ENCODE data around the gene SIDT1. TPM values are rescaled to one million over a fixed set of nuclear protein-coding genes. Genes with fewer than 3 reads are reported as not detected.

SIDT1 gene
- total RNA-seq, 1 donor from 2014 or later = not detected

DNA sequence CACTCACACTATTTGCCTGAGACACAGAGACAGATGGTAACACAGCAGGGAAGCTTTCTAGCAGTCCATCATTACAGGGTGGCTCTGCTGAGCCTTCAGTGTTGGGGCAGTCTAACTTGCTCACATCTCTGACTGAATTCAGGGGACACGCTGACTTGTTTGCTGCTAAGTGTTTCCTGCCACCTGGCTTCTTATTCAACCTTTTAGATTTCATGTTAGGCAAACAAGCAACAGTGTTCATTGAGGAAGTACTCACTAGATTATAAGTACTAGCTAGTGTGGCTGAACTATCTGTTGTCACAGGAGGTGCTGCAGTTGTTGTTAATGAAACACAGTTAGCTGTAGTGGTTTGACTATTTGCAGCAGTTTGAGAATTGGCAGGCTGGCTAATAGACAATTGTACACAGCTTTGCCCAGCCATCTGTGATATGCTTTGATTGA lies 126.8 kb downstream of the SIDT1 start:
- H3K36me3 Mint-ChIP-seq (ENCODE audit: low read depth) = peaks cover 40% of the 10 kb centered on the region
- no peaks in the 10 kb centered on the region for H3K27me3 Mint-ChIP-seq (ENCODE audit: low read depth)
- no peak for DNase-seq (ENCODE audit: low spot score)
- TF ChIP-seq, protein P1, sequence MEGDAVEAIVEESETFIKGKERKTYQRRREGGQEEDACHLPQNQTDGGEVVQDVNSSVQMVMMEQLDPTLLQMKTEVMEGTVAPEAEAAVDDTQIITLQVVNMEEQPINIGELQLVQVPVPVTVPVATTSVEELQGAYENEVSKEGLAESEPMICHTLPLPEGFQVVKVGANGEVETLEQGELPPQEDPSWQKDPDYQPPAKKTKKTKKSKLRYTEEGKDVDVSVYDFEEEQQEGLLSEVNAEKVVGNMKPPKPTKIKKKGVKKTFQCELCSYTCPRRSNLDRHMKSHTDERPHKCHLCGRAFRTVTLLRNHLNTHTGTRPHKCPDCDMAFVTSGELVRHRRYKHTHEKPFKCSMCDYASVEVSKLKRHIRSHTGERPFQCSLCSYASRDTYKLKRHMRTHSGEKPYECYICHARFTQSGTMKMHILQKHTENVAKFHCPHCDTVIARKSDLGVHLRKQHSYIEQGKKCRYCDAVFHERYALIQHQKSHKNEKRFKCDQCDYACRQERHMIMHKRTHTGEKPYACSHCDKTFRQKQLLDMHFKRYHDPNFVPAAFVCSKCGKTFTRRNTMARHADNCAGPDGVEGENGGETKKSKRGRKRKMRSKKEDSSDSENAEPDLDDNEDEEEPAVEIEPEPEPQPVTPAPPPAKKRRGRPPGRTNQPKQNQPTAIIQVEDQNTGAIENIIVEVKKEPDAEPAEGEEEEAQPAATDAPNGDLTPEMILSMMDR (IDR thresholded peaks at IDR 0.05) = no peak
- H3K4me1 Mint-ChIP-seq (ENCODE audit: low read depth) = no peaks in the 10 kb centered on the region
- peaks cover 3% of the 10 kb centered on the region for H3K9me3 Mint-ChIP-seq (ENCODE audit: low read depth)
- no peak overlapping the region for H3K27ac Mint-ChIP-seq (ENCODE audit: unreplicated experiment)
- no peak overlapping the region for H3K4me3 Mint-ChIP-seq (ENCODE audit: unreplicated experiment)

DNA sequence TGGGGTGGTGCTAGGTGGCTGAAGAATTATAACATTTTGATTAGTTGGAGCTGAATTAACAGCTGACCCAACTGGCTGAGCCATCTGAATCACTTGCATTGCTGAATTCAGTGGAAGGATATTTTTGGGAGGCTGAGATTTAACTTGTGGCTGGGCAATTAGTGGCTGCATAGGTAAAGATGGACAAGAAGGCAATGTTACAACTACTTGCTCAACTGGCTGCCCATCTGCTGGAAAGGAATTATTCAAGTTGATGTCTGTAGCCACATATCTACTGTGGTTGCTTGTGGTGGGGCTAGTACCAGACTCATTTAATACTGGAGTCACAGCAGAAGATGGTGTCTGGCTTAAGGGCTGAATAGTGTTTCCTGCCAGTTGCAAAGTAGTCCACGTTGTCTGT lies 127.6 kb downstream of the SIDT1 start:
- DNase-seq (ENCODE audit: low spot score) = no peak
- H3K27me3 Mint-ChIP-seq (ENCODE audit: low read depth) = no peaks in the 10 kb centered on the region
- H3K4me1 Mint-ChIP-seq (ENCODE audit: low read depth) = no peaks in the 10 kb centered on the region
- peaks cover 42% of the 10 kb centered on the region for H3K36me3 Mint-ChIP-seq (ENCODE audit: low read depth)
- TF ChIP-seq, protein P1 (IDR thresholded peaks at IDR 0.05) = no peak
- H3K9me3 Mint-ChIP-seq (ENCODE audit: low read depth) = peaks cover 3% of the 10 kb centered on the region
- no peak overlapping the region for H3K4me3 Mint-ChIP-seq (ENCODE audit: unreplicated experiment)
- no peak overlapping the region for H3K27ac Mint-ChIP-seq (ENCODE audit: unreplicated experiment)

DNA sequence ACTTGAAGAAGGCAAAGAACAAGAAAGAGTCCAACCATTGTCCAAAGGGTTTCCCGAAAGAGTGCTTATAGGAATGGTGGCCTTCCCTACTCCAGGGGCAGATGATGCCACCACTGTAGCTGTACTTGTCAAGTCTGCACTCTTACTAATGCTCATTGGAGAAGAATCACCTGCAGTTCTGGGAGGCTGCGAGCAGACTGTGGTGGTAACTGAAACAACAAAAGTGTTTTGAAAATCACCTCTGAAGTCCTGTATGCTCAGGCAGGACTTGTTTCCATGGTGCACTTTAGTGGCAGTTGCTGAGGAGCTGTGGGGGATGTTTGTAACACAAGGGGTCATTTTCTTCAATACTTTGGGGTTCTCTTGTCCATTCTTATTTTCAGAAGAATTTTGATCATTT lies 128.1 kb downstream of the SIDT1 start:
- Mint-ChIP-seq H3K9me3 (ENCODE audit: low read depth) (peaks cover 3% of the 10 kb centered on the region), H3K4me1 (ENCODE audit: low read depth) (no peaks in the 10 kb centered on the region), H3K27me3 (ENCODE audit: low read depth) (no peaks in the 10 kb centered on the region), H3K4me3 (ENCODE audit: unreplicated experiment) (no peak overlapping the region), H3K36me3 (ENCODE audit: low read depth) (peaks cover 42% of the 10 kb centered on the region), H3K27ac (ENCODE audit: unreplicated experiment) (no peak overlapping the region)
- TF ChIP-seq, protein P1 (IDR thresholded peaks at IDR 0.05) = no peak
- DNase-seq (ENCODE audit: low spot score) = no peak

DNA sequence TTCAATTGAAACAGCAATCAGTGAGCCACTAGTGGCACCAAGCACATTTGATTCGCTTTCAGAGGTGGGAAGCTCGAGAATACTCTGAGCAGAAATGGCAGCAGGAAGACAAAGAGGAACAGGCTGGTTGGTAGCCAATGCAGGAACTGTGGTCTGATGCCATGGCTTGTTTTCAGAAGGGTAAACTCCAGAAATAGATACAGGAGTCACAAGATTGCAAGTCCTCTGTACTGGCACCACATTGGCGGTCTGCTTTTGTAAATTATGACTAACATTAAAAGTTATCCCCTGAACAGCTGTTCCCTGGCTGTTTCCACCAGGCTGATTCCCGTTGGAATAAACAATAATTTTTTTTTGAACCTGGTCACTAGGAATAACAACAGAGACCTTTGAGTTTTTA lies 128.5 kb downstream of the SIDT1 start:
- no peaks in the 10 kb centered on the region for H3K4me1 Mint-ChIP-seq (ENCODE audit: low read depth)
- TF ChIP-seq, protein P1 (IDR thresholded peaks at IDR 0.05) = no peak
- peaks cover 38% of the 10 kb centered on the region for H3K36me3 Mint-ChIP-seq (ENCODE audit: low read depth)
- H3K27me3 Mint-ChIP-seq (ENCODE audit: low read depth) = no peaks in the 10 kb centered on the region
- H3K9me3 Mint-ChIP-seq (ENCODE audit: low read depth) = no peaks in the 10 kb centered on the region
- no peak overlapping the region for H3K27ac Mint-ChIP-seq (ENCODE audit: unreplicated experiment)
- no peak overlapping the region for H3K4me3 Mint-ChIP-seq (ENCODE audit: unreplicated experiment)
- no peak for DNase-seq (ENCODE audit: low spot score)

DNA sequence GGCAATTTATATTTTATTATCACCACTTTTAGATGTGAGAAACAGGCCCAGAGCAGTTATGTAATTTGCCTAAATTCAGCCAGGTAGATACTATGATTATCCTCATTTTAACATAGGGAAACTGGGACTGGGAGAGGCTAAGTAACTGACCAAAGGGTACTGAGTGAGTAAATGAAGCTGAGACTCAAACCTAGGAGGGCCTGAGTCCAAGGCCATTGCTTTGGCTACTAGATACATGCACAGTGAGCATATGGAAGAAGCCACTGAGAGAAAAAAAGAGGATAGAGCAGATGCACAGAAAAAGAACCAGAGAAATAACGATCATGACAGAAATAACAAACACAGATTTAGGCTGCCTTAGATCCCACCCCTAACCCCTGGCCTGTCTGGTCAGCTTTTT lies 130.5 kb downstream of the SIDT1 start:
- Mint-ChIP-seq H3K9me3 (ENCODE audit: low read depth) (no peaks in the 10 kb centered on the region), H3K36me3 (ENCODE audit: low read depth) (peaks cover 27% of the 10 kb centered on the region), H3K4me3 (ENCODE audit: unreplicated experiment) (no peak overlapping the region), H3K4me1 (ENCODE audit: low read depth) (peaks cover 3% of the 10 kb centered on the region), H3K27ac (ENCODE audit: unreplicated experiment) (no peak overlapping the region), H3K27me3 (ENCODE audit: low read depth) (no peaks in the 10 kb centered on the region)
- DNase-seq (ENCODE audit: low spot score) = no peak
- TF ChIP-seq, protein P1 (IDR thresholded peaks at IDR 0.05) = no peak

Measured in chondrocyte (in vitro differentiated cells).